SU-DHL-6 (cell line): ENCODE results near the gene PKIB.

Experiments
- EZH2phosphoT487 ChIP-seq: fragments of 200-600 bp; sonication (generic), shearing (Covaris generic); conservative IDR thresholded peaks from 2 replicates; pipeline ENCODE4 v1.6.1; 2018; ENCODE audit warnings: mild to moderate bottlenecking, antibody characterized with exemption, low read length, moderate library complexity, mixed read lengths
- TF ChIP-seq, protein P1 (sequence below): fragments of 200-600 bp; sonication (generic); IDR thresholded peaks from one replicate; pipeline ENCODE4 v1.5.1; 2017; ENCODE audit warnings: antibody characterized with exemption, mild to moderate bottlenecking, low read length, moderate library complexity; ENCODE audit not compliant: insufficient read depth, poor library complexity, severe bottlenecking

DNA sequence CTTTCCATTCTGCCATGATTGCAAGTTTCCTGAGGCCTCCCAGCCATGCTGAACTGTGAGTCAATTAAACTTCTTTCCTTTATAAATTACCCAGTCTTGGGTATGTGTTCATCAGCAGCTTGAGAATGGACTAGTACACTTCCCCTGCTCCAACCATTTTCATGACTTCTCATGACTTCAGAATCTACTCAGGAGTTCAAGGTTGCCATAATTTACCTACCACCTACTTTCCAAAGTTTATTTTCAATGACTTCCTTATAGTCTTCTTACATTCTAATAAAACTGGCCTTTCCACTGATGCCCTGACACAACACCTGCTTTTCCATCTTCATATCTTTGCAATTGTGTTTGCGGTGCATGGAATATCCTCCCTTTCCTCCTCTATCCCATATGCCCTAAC, 31.2 kb upstream of the PKIB start:
- TF ChIP-seq, protein P1, sequence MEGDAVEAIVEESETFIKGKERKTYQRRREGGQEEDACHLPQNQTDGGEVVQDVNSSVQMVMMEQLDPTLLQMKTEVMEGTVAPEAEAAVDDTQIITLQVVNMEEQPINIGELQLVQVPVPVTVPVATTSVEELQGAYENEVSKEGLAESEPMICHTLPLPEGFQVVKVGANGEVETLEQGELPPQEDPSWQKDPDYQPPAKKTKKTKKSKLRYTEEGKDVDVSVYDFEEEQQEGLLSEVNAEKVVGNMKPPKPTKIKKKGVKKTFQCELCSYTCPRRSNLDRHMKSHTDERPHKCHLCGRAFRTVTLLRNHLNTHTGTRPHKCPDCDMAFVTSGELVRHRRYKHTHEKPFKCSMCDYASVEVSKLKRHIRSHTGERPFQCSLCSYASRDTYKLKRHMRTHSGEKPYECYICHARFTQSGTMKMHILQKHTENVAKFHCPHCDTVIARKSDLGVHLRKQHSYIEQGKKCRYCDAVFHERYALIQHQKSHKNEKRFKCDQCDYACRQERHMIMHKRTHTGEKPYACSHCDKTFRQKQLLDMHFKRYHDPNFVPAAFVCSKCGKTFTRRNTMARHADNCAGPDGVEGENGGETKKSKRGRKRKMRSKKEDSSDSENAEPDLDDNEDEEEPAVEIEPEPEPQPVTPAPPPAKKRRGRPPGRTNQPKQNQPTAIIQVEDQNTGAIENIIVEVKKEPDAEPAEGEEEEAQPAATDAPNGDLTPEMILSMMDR = no peak
- TF ChIP-seq EZH2phosphoT487 = no peak
